ENCODE data around the gene GPR137. TPM values are rescaled to one million over a fixed set of nuclear protein-coding genes. Genes with fewer than 3 reads are reported as not detected.

The GPR137 gene
- total RNA-seq, 2 experiments from 2014 or later: 18.3 to 52.3 TPM

- Histone ChIP-seq H3K27ac (ENCODE audit: low read depth, low read length, poor library complexity, severe bottlenecking) (peak overlapping the region; percentile 55), H3K4me3 (ENCODE audit: low read depth, low read length, poor library complexity, severe bottlenecking) (peak overlapping the region; percentile 88), H2AFZ (ENCODE audit: low read length) (peak overlapping the region; percentile 30; the same call in 1 of the 2 replicates), H4K20me1 (ENCODE audit: insufficient read depth, low read length) (no peaks in the 10 kb centered on the region), H3K79me2 (ENCODE audit: insufficient read depth, low read depth, low read length) (peaks cover 25% of the 10 kb centered on the region), H3K9me2 (ENCODE audit: insufficient read depth, low read length) (no peaks in the 10 kb centered on the region), H3K9me3 (ENCODE audit: low read length) (no peaks in the 10 kb centered on the region), H3K4me1 (ENCODE audit: insufficient read depth, low read length, poor library complexity, severe bottlenecking) (peaks cover 23% of the 10 kb centered on the region), H3K4me2 (ENCODE audit: low read length) (peak overlapping the region; percentile 78), H3K36me3 (ENCODE audit: insufficient read depth, low read length) (peaks cover 31% of the 10 kb centered on the region)
- ChIA-PET CTCF (ENCODE audit: unreplicated experiment) (interaction anchor here (2.1 kb wide), 1 partner anchor 12 kb away, joined by 12 read pairs; the partner anchor contains the start of gene PRDX5), POLR2A (no interaction called here)
- intact Hi-C loops (cut with micrococcal nuclease; ENCODE audit: unreplicated experiment): loop anchor here (1.0 to 10.0 kb wide), 4 partner anchors 11 to 331 kb away; partner anchors contain the start of genes CCDC88B, COX8A, FKBP2 and TRMT112
- BruUV-seq (replicated peaks): no TSS peak
- peak; percentile 80 for TF ChIP-seq CTCF (conservative IDR thresholded peaks at IDR 0.05; ENCODE audit: low read length)
- TF ChIP-seq EZH2phosphoT487 (IDR thresholded peaks at IDR 0.05; ENCODE audit: borderline replicate concordance, low read depth, low read length): no peak
- DNase-seq (ENCODE audit: low spot score): peak; percentile 84
These were observed 20.3 kb downstream of the GPR137 start for GRCh38 chr11:64305691-64306562.

- H3K9me3 ChIP-seq (ENCODE audit: low read length): no peaks in the 10 kb centered on the region
- CTCF ChIA-PET (ENCODE audit: unreplicated experiment): no interaction called here
These were observed 20.9 kb downstream of the GPR137 start for GRCh38 chr11:64306563-64306875.

More at GRCh38 chr11:64306563-64306875, 20.9 kb downstream of the GPR137 start:
- no peak for TF ChIP-seq EZH2phosphoT487 (IDR thresholded peaks at IDR 0.05; ENCODE audit: borderline replicate concordance, low read depth, low read length)
- no peak for TF ChIP-seq CTCF (conservative IDR thresholded peaks at IDR 0.05; ENCODE audit: low read length)
- peak overlapping the region; percentile 78 for H3K4me2 ChIP-seq (ENCODE audit: low read length)
- no peak for DNase-seq (ENCODE audit: low spot score)
- H3K36me3 ChIP-seq (ENCODE audit: insufficient read depth, low read length): peaks cover 35% of the 10 kb centered on the region
- POLR2A ChIA-PET: interaction anchor here (1.7 kb wide), 1 partner anchor 11 kb away, joined by 5 read pairs; the partner anchor contains the start of genes PRDX5 and TRMT112
- peak overlapping the region; percentile 30; the same call in 1 of the 2 replicates for H2AFZ ChIP-seq (ENCODE audit: low read length)
- no peaks in the 10 kb centered on the region for H4K20me1 ChIP-seq (ENCODE audit: insufficient read depth, low read length)
- TSS peak; percentile 35 for BruUV-seq (replicated peaks)
- peaks cover 23% of the 10 kb centered on the region for H3K4me1 ChIP-seq (ENCODE audit: insufficient read depth, low read length, poor library complexity, severe bottlenecking)
- H3K9me2 ChIP-seq (ENCODE audit: insufficient read depth, low read length): no peaks in the 10 kb centered on the region
- intact Hi-C loops (cut with micrococcal nuclease; ENCODE audit: unreplicated experiment): loop anchor here (10.0 kb wide), 1 partner anchor 332 kb away; the partner anchor contains the start of gene COX8A
- H3K79me2 ChIP-seq (ENCODE audit: insufficient read depth, low read depth, low read length): peaks cover 25% of the 10 kb centered on the region
- peak overlapping the region; percentile 88 for H3K4me3 ChIP-seq (ENCODE audit: low read depth, low read length, poor library complexity, severe bottlenecking)
- H3K27ac ChIP-seq (ENCODE audit: low read depth, low read length, poor library complexity, severe bottlenecking): peak overlapping the region; percentile 55

All from OCI-LY7 (cell line).